ENCODE results near the gene TP63.

DNA sequence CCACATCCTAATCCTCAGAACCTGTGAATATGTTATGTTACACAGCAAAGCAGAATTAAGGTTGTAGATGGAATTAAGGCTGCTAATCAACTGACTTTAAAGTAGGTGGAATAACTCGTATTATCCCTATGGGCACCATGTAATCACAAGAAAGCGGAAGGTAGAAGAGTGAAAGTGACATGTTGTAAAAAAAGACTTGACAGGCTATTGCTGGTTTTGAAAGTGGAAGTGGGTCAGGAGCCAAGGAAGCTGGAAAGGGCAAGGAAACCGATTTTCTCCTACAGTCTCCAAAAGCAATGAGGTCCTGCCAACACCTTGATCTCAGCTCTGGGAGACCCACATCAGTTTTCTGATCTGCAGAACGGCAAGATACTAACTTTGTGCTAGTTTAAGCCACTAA is 6.6 kb downstream of the TP63 start:
- no peak for TF ChIP-seq POLR2A (IDR thresholded peaks at IDR 0.05; ENCODE audit: low read length)
- TF ChIP-seq, protein P1, sequence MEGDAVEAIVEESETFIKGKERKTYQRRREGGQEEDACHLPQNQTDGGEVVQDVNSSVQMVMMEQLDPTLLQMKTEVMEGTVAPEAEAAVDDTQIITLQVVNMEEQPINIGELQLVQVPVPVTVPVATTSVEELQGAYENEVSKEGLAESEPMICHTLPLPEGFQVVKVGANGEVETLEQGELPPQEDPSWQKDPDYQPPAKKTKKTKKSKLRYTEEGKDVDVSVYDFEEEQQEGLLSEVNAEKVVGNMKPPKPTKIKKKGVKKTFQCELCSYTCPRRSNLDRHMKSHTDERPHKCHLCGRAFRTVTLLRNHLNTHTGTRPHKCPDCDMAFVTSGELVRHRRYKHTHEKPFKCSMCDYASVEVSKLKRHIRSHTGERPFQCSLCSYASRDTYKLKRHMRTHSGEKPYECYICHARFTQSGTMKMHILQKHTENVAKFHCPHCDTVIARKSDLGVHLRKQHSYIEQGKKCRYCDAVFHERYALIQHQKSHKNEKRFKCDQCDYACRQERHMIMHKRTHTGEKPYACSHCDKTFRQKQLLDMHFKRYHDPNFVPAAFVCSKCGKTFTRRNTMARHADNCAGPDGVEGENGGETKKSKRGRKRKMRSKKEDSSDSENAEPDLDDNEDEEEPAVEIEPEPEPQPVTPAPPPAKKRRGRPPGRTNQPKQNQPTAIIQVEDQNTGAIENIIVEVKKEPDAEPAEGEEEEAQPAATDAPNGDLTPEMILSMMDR (IDR thresholded peaks at IDR 0.05): no peak

All from A549 (cell line).